ENCODE measurements around the gene SYTL1. TPM values are rescaled to one million over a fixed set of nuclear protein-coding genes. Genes with fewer than 3 reads are reported as not detected.

The SYTL1 gene
- total RNA-seq, 4 donors from 2014 or later: 12.4 to 23.9 (median 18.4) TPM

DNA sequence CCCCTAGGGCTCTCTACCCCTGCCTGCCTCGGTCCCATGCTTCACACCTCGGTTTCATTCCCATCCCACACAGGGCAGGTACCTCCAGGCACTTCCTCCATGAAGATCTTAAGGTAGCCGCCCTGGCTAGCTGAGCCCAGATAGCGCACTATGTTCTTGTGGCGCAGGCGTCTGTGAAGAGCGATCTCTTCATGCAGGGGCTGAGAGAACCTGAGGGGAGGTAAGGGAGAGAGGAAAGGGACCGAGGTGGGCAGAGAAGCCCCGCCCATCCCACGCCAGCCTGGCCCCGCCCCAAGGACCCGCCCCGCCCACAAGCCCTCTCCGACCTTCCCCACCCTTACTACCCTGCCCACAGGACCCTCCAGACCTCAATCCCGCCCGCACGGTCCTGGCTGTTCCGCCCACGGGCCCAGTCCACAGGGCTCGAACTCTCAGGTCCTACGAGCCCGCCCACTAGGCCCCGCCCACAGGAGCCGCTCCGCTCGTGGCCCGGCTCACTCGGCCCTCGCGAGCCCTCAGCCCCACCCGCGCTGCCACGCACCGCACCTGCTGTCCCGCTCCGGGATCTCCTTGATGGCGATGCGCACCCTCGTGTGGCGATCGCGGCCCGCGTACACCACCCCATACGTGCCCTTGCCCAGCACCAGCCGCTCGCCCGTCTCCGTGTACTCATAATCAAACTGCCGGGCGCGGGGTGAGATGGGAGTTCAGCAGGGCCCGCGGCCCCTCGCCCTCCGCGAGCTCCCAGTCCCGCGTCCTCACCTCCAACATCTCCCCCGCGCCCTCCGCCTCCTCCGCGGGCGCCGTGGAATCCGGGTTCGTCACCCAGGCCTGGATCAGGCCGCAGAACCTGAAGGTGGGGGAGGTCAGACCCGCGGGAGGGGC lies 18.6 kb downstream of the SYTL1 start:
- TF ChIP-seq POLR2A (IDR thresholded peaks at IDR 0.05): no peak
- TF ChIP-seq, protein P1, sequence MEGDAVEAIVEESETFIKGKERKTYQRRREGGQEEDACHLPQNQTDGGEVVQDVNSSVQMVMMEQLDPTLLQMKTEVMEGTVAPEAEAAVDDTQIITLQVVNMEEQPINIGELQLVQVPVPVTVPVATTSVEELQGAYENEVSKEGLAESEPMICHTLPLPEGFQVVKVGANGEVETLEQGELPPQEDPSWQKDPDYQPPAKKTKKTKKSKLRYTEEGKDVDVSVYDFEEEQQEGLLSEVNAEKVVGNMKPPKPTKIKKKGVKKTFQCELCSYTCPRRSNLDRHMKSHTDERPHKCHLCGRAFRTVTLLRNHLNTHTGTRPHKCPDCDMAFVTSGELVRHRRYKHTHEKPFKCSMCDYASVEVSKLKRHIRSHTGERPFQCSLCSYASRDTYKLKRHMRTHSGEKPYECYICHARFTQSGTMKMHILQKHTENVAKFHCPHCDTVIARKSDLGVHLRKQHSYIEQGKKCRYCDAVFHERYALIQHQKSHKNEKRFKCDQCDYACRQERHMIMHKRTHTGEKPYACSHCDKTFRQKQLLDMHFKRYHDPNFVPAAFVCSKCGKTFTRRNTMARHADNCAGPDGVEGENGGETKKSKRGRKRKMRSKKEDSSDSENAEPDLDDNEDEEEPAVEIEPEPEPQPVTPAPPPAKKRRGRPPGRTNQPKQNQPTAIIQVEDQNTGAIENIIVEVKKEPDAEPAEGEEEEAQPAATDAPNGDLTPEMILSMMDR (IDR thresholded peaks at IDR 0.05): no peak
- no peak overlapping the region for H3K4me3 ChIP-seq (replicated peaks in 1 of 3)
- H3K4me1 ChIP-seq: peaks cover 0 to 13% of the 10 kb centered on the region in 2 donors
- H3K27me3 ChIP-seq: no peaks in the 10 kb centered on the region
- intact Hi-C loops (cut with DNase I): no loop called here
- H3K36me3 ChIP-seq: peaks cover 28 to 53% of the 10 kb centered on the region in 2 donors
- no peak overlapping the region for H3K27ac ChIP-seq
- WGBS, 2 donors: 56 to 58% methylated on average over 34 to 63 of the region's 71 CpGs
- DNase-seq: no peak
- H3K9me3 ChIP-seq: no peaks in the 10 kb centered on the region

- Histone ChIP-seq H3K27ac (no peak overlapping the region), H3K27me3 (no peaks in the 10 kb centered on the region), H3K4me3 (replicated peaks in 1 of 3) (no peak overlapping the region), H3K9me3 (no peaks in the 10 kb centered on the region), H3K36me3 (peaks cover 24 to 48% of the 10 kb centered on the region in 2 donors), H3K4me1 (peaks cover 0 to 13% of the 10 kb centered on the region in 2 donors)
- intact Hi-C loops (cut with DNase I): no loop called here
- WGBS, 2 donors: 84 to 93% methylated on average over 14 to 21 of the region's 21 CpGs
- DNase-seq: no peak
- TF ChIP-seq POLR2A (IDR thresholded peaks at IDR 0.05): no peak
- TF ChIP-seq, protein P1 (IDR thresholded peaks at IDR 0.05): no peak
Observed at GRCh38 chr1:27361044-27361402, 19.2 kb downstream of the SYTL1 start.

GRCh38 chr1:27361553-27361952 lies 19.7 kb downstream of the SYTL1 start:
- intact Hi-C loops (cut with DNase I): no loop called here
- no peak for DNase-seq
- no peak overlapping the region for H3K4me3 ChIP-seq (replicated peaks in 1 of 3)
- peaks cover 18 to 43% of the 10 kb centered on the region in 2 donors for H3K36me3 ChIP-seq
- H3K4me1 ChIP-seq: peaks cover 0 to 13% of the 10 kb centered on the region in 2 donors
- WGBS, 2 donors: 88 to 96% methylated on average over 3 to 4 of the region's 8 CpGs
- no peak for TF ChIP-seq POLR2A (IDR thresholded peaks at IDR 0.05)
- TF ChIP-seq, protein P1 (IDR thresholded peaks at IDR 0.05): no peak
- no peak overlapping the region for H3K27ac ChIP-seq
- no peaks in the 10 kb centered on the region for H3K27me3 ChIP-seq
- H3K9me3 ChIP-seq: no peaks in the 10 kb centered on the region

DNA sequence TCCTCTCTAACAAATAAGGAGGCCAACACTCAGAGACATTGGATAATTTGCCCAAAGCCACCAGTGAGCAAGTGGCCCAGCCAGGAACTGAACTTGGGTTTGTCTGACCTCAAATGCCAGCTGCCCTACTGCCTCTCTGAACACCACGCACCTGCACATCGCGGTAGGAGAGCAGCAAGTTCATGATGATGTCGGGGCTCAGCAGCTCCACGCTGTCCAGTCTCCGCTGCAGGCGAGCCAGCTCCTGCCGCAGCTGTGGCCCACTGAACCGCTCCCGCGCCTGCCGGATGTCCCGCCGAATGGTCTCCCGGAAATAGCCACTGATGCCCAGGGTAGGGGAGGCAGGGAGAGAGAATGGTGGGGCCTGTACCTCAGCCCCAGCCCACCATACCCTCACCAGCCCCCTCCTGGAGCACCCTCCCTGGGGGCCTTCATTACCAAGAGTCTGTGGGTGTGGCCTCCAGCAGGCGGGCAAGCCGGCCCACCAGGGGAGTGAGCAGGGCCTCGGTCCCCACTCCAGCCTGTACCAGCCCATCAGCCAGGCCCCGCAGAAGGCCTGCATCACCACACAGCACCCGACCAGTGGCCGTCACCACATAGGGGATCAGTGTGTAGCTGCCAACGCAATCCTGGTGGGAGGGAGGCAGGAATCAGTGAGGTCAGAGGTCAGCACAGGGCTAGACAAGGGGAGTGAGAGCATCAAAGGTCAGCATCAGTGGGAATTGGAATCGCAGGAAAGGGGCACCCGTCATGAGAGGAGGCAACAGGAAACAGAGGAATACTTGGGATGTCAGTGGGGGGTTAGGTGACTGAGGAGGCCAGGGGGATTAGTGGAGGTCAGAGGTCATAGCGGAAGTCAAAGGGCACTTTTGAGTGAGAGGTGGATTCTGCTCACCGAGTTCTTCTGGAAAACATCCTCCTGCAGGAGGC lies 22.2 kb downstream of the SYTL1 start:
- H3K36me3 ChIP-seq: peaks cover 15 to 37% of the 10 kb centered on the region in 2 donors
- WGBS, 2 donors: 90 to 92% methylated on average over 22 to 23 of the region's 26 CpGs
- no peak overlapping the region for H3K27ac ChIP-seq
- H3K4me1 ChIP-seq: peaks cover 5 to 20% of the 10 kb centered on the region in 2 donors
- no peak for DNase-seq
- TF ChIP-seq, protein P1 (IDR thresholded peaks at IDR 0.05): no peak
- no peaks in the 10 kb centered on the region for H3K9me3 ChIP-seq
- intact Hi-C loops (cut with DNase I): no loop called here
- no peak overlapping the region for H3K4me3 ChIP-seq (replicated peaks in 1 of 3)
- H3K27me3 ChIP-seq: no peaks in the 10 kb centered on the region

Measured in thyroid gland (tissue), 4 donors.